Mesenchymal stem cell (in vitro differentiated cells and primary cell): ENCODE results near the gene PDZK1IP1.
"Not testable (repeated sequence)": the region's sequence is repeated elsewhere in the genome, so short reads cannot be mapped to it uniquely, and the experiment has no call there.

ENCODE experiments used
- DNase-seq: peaks from one replicate; pipeline ENCODE4 v3.0.0-alpha.2; 2013
- H2AFZ ChIP-seq: one replicate; pipeline ENCODE4 v1.6.1; 2013; ENCODE audit warnings: low read depth, mild to moderate bottlenecking, control low read depth, inconsistent platforms, low read length, moderate library complexity
- H2AK5ac ChIP-seq: 2 replicates; pipeline ENCODE4 v1.6.1; 2013; ENCODE audit warnings: low read length, moderate library complexity, mild to moderate bottlenecking, inconsistent platforms; ENCODE audit not compliant: severe bottlenecking
- H2BK120ac ChIP-seq: one replicate; pipeline ENCODE4 v1.6.1; 2013; ENCODE audit warnings: low read depth, mild to moderate bottlenecking, inconsistent platforms, low read length, moderate library complexity
- H2BK12ac ChIP-seq, 2 experiments: one replicate each; pipeline ENCODE4 v1.6.1; 2013; ENCODE audit warnings: inconsistent platforms in 2 of 2, low read length in 2 of 2, mild to moderate bottlenecking in 2 of 2, moderate library complexity in 2 of 2, control low read depth in 1 of 2
- H2BK15ac ChIP-seq: one replicate; pipeline ENCODE4 v1.6.1; 2013; ENCODE audit warnings: mild to moderate bottlenecking, low read depth, inconsistent platforms; ENCODE audit not compliant: poor library complexity, severe bottlenecking
- H2BK5ac ChIP-seq: 2 replicates; pipeline ENCODE4 v1.6.1; 2013; ENCODE audit warnings: low read depth, mild to moderate bottlenecking, low read length, control low read depth, inconsistent platforms; ENCODE audit not compliant: poor library complexity, severe bottlenecking
- H3K14ac ChIP-seq, 2 experiments: one replicate each; pipeline ENCODE4 v1.6.1; 2013; ENCODE audit warnings: inconsistent platforms in 2 of 2, low read length in 2 of 2, control low read depth in 1 of 2, mild to moderate bottlenecking in 1 of 2, moderate library complexity in 1 of 2
- H3K18ac ChIP-seq, 2 experiments: one replicate each; pipeline ENCODE4 v1.6.1; 2013; ENCODE audit warnings: inconsistent platforms in 2 of 2, low read length in 2 of 2, control low read depth in 1 of 2, low read depth in 1 of 2, mild to moderate bottlenecking in 1 of 2
- H3K23ac ChIP-seq, 2 experiments: one replicate each; pipeline ENCODE4 v1.6.1; 2013; ENCODE audit warnings: inconsistent platforms in 2 of 2, low read length in 2 of 2, mild to moderate bottlenecking in 2 of 2, moderate library complexity in 2 of 2, control low read depth in 1 of 2
- H3K27ac ChIP-seq: 2 replicates; pipeline ENCODE4 v1.5.1; 2013; ENCODE audit warnings: mild to moderate bottlenecking, moderate library complexity, low read length, control low read depth, inconsistent platforms; ENCODE audit not compliant: poor library complexity, severe bottlenecking
- H3K27me3 ChIP-seq, 2 experiments: 2 replicates each; pipeline versions ENCODE4 v1.6.1 to v1.7.0; 2013; ENCODE audit warnings: low read length in 2 of 2, mild to moderate bottlenecking in 2 of 2, moderate library complexity in 2 of 2, control low read depth in 1 of 2, inconsistent platforms in 1 of 2; ENCODE audit not compliant: control insufficient read depth in 1 of 2, insufficient read depth in 1 of 2
- H3K36me3 ChIP-seq, 2 experiments: 2 replicates each; pipeline versions ENCODE4 v1.6.1 to v1.7.0; 2013; ENCODE audit warnings: low read length in 2 of 2, control low read depth in 1 of 2, inconsistent platforms in 1 of 2, low read depth in 1 of 2, mild to moderate bottlenecking in 1 of 2; ENCODE audit not compliant: insufficient read depth in 2 of 2, control insufficient read depth in 1 of 2
- H3K4ac ChIP-seq, 2 experiments: one replicate each; pipeline ENCODE4 v1.6.1; 2013; ENCODE audit warnings: inconsistent platforms in 2 of 2, low read length in 2 of 2, mild to moderate bottlenecking in 2 of 2, moderate library complexity in 2 of 2, control low read depth in 1 of 2, low read depth in 1 of 2
- H3K4me1 ChIP-seq: 2 replicates; pipeline ENCODE4 v1.6.1; 2013; ENCODE audit warnings: low read depth, low read length, control low read depth; ENCODE audit not compliant: control insufficient read depth, insufficient read depth
- H3K4me2 ChIP-seq: 2 replicates; pipeline ENCODE4 v1.6.1; 2013; ENCODE audit warnings: low read length, mild to moderate bottlenecking, inconsistent platforms; ENCODE audit not compliant: poor library complexity, severe bottlenecking
- H3K4me3 ChIP-seq, 2 experiments: 2 replicates each; pipeline versions ENCODE4 v1.5.1 to v1.7.0; 2013; ENCODE audit warnings: low read length in 2 of 2, mild to moderate bottlenecking in 2 of 2, control low read depth in 1 of 2, low read depth in 1 of 2; ENCODE audit not compliant: insufficient read depth in 1 of 2
- H3K79me1 ChIP-seq: replicated peaks from 2 replicates; pipeline ENCODE4 v1.6.1; 2013; ENCODE audit warnings: mild to moderate bottlenecking, control low read depth, low read length, inconsistent platforms; ENCODE audit not compliant: poor library complexity, severe bottlenecking
- H3K9ac ChIP-seq: 2 replicates; pipeline ENCODE4 v1.7.0; 2013; ENCODE audit warnings: mild to moderate bottlenecking, low read length, moderate library complexity
- H3K9me3 ChIP-seq: 2 replicates; pipeline ENCODE4 v1.7.0; 2013; ENCODE audit warnings: mild to moderate bottlenecking, low read length; ENCODE audit not compliant: control insufficient read depth
- H4K8ac ChIP-seq: one replicate; pipeline ENCODE4 v1.6.1; 2013; ENCODE audit warnings: inconsistent platforms, mild to moderate bottlenecking, low read length, moderate library complexity
- H4K91ac ChIP-seq: one replicate; pipeline ENCODE4 v1.6.1; 2013; ENCODE audit warnings: mild to moderate bottlenecking, low read length, inconsistent platforms
- WGBS: methylation state at CpG from one replicate; pipeline ENCODE4 v1.1.7; 2013; ENCODE audit warnings: mixed read lengths; 5-methylcytosine and 5-hydroxymethylcytosine counted together

Gene PDZK1IP1

GRCh38 chr1:47198214-47198613 lies 8.4 kb upstream of the PDZK1IP1 start:
- no peaks in the 10 kb centered on the region for H3K79me1 ChIP-seq
- H3K27me3 ChIP-seq: peaks cover 17 to 43% of the 10 kb centered on the region in 2 experiments
- H2BK15ac ChIP-seq: no peak overlapping the region
- H3K4ac ChIP-seq: no peak overlapping the region
- H4K8ac ChIP-seq: no peak overlapping the region
- H3K18ac ChIP-seq: no peak overlapping the region
- no peak overlapping the region for H2BK12ac ChIP-seq
- H3K27ac ChIP-seq: no peak overlapping the region
- no peak overlapping the region for H3K4me2 ChIP-seq
- H2AFZ ChIP-seq: no peak overlapping the region
- DNase-seq: no peak
- no peak overlapping the region for H2BK120ac ChIP-seq
- H2BK5ac ChIP-seq: no peak overlapping the region
- H3K14ac ChIP-seq: no peak overlapping the region
- H2AK5ac ChIP-seq: no peak overlapping the region
- H3K23ac ChIP-seq: no peak overlapping the region
- H3K4me1 ChIP-seq: no peaks in the 10 kb centered on the region
- no peak overlapping the region for H3K9ac ChIP-seq
- WGBS: 76% methylated on average over 4 of the region's 4 CpGs
- no peaks in the 10 kb centered on the region for H3K36me3 ChIP-seq
- H3K9me3 ChIP-seq: peaks cover 5% of the 10 kb centered on the region
- no peak overlapping the region for H3K4me3 ChIP-seq
- no peak overlapping the region for H4K91ac ChIP-seq

GRCh38 chr1:47196622-47197021 lies 6.8 kb upstream of the PDZK1IP1 start:
- WGBS: 52% methylated on average over 3 of the region's 3 CpGs
- Histone ChIP-seq H2BK15ac (no peak overlapping the region), H2BK5ac (no peak overlapping the region), H3K23ac (no peak overlapping the region), H3K4me1 (peaks cover 14% of the 10 kb centered on the region), H2BK12ac (no peak overlapping the region), H2AFZ (no peak overlapping the region), H3K9ac (no peak overlapping the region), H3K4me3 (no peak overlapping the region), H3K9me3 (no peaks in the 10 kb centered on the region), H3K79me1 (no peaks in the 10 kb centered on the region), H3K14ac (no peak overlapping the region), H3K18ac (no peak overlapping the region), H3K27ac (no peak overlapping the region), H4K91ac (no peak overlapping the region), H2BK120ac (no peak overlapping the region), H3K36me3 (no peaks in the 10 kb centered on the region), H3K4me2 (no peak overlapping the region), H3K27me3 (peaks cover 17 to 49% of the 10 kb centered on the region in 2 experiments), H2AK5ac (no peak overlapping the region), H3K4ac (no peak overlapping the region), H4K8ac (no peak overlapping the region)
- no peak for DNase-seq

- Histone ChIP-seq H3K27me3 (peaks cover 17 to 49% of the 10 kb centered on the region in 2 experiments), H3K4me1 (peaks cover 18% of the 10 kb centered on the region)
- H2BK15ac ChIP-seq, H3K79me1 ChIP-seq, H2BK120ac ChIP-seq, H2AFZ ChIP-seq, H2AK5ac ChIP-seq, H2BK5ac ChIP-seq, H4K8ac ChIP-seq, H3K4me2 ChIP-seq, H3K23ac ChIP-seq, H3K4me3 ChIP-seq, H4K91ac ChIP-seq, H3K9me3 ChIP-seq, H3K27ac ChIP-seq, DNase-seq, H3K4ac ChIP-seq, H3K9ac ChIP-seq, H2BK12ac ChIP-seq, H3K18ac ChIP-seq, H3K36me3 ChIP-seq, H3K14ac ChIP-seq: not testable (repeated sequence)
- 91% methylated on average over 4 of the region's 9 CpGs for WGBS
Measured at GRCh38 chr1:47195981-47196380, 6.1 kb upstream of the PDZK1IP1 start.

- no peak overlapping the region for H3K4me2 ChIP-seq
- H4K91ac ChIP-seq: no peak overlapping the region
- H3K27ac ChIP-seq: no peak overlapping the region
- no peaks in the 10 kb centered on the region for H3K36me3 ChIP-seq
- H3K79me1 ChIP-seq: no peaks in the 10 kb centered on the region
- H4K8ac ChIP-seq: no peak overlapping the region
- H2AK5ac ChIP-seq: no peak overlapping the region
- no peak overlapping the region for H3K9ac ChIP-seq
- H3K27me3 ChIP-seq: peaks cover 14 to 40% of the 10 kb centered on the region in 2 experiments
- H3K4ac ChIP-seq: no peak overlapping the region
- H3K9me3 ChIP-seq: no peaks in the 10 kb centered on the region
- no peak overlapping the region for H3K4me3 ChIP-seq
- H3K14ac ChIP-seq: no peak overlapping the region
- H3K18ac ChIP-seq: no peak overlapping the region
- peaks cover 31% of the 10 kb centered on the region for H3K4me1 ChIP-seq
- H2BK12ac ChIP-seq: no peak overlapping the region
- H2BK15ac ChIP-seq: no peak overlapping the region
- H2BK120ac ChIP-seq: no peak overlapping the region
- H2AFZ ChIP-seq: no peak overlapping the region
- no peak for DNase-seq
- no peak overlapping the region for H3K23ac ChIP-seq
- H2BK5ac ChIP-seq: no peak overlapping the region
Measured at GRCh38 chr1:47194311-47194710, 4.5 kb upstream of the PDZK1IP1 start.
